Stimulated activated CD8-positive, alpha-beta memory T cell treated with anti-CD3 and anti-CD28 coated beads, Interleukin-12 subunit alpha, Interleukin-12 subunit beta, amount 100 ng/mL, for 24 hours (primary cell): ENCODE measurements around the gene GLIPR2.

Source experiments
- DNase-seq: peaks from one replicate; pipeline ENCODE4 v3.0.0-alpha.2; 2020; ENCODE audit errors: extremely low read depth

The GLIPR2 gene

DNA sequence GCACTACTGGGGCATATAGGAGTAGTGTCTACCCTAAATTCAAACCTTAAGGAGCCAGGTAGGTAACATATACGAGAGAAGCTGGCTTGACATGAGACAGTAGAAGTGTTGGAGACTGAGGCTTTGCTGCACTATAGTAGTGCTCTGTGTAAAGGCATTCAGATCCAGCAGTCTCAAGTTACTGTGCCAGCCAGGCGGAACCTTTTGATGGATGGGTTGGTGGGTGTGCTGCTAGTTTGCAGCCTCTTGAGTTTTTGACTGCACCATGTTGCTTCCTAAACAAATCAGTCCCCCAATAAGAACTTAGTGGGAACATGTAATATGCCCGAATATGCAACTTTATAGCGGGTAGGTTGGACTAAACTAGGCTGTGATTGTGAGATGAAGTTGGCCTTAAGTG lies 55.7 kb downstream of the GLIPR2 start:
- no peak for DNase-seq

DNA sequence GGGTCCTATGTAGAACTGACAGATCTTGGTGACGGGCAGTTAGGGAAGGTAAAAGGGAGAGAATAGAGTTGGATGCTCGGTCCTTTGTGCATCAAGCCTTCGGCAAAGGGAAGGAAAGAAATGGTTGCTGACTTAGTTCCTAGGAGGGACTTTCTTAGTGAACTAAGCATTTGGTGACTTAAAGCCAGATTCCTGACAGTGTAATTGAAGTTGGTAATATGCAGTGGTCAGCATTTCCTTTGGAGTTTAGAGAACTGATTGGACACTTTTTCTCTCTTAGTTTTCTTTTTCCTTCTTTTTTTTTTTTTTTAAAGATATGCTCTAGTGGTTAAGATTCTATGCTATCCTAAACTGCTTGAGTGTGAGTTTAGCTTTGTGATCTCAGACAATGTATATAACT lies 56.5 kb downstream of the GLIPR2 start:
- DNase-seq: no peak

DNA sequence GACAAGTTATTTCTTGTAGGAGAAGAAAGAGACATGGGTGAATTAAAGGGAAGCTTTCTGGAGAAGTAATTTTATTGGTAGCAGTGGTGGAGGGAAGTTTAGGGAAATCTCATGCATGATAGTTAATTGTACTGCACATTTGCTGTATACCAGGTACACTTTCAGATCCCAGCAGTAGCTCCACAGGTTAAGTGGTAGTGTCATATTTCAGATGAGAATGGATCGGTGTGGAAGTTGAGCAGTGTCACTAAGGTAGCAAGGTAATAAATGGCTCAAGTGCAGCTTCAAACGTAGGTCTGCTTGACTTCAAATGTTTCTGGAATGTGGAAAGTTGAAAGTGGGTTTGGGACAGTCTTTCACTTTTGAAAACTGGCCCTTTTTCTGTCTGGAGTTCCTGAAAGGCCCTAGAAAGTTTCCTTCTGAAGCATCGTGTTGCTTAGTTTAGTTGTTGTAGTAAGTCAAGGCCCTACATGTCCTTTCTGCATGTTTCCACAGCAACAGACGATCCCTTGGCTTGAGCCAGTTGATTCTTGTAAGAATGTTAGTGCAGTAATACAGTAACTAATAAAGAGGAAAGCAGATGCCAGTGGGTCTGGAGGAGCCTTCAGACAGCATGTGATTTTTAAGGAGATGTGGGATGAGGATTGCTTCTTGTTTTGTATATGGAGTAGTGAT lies 57.9 kb downstream of the GLIPR2 start:
- DNase-seq: no peak

DNA sequence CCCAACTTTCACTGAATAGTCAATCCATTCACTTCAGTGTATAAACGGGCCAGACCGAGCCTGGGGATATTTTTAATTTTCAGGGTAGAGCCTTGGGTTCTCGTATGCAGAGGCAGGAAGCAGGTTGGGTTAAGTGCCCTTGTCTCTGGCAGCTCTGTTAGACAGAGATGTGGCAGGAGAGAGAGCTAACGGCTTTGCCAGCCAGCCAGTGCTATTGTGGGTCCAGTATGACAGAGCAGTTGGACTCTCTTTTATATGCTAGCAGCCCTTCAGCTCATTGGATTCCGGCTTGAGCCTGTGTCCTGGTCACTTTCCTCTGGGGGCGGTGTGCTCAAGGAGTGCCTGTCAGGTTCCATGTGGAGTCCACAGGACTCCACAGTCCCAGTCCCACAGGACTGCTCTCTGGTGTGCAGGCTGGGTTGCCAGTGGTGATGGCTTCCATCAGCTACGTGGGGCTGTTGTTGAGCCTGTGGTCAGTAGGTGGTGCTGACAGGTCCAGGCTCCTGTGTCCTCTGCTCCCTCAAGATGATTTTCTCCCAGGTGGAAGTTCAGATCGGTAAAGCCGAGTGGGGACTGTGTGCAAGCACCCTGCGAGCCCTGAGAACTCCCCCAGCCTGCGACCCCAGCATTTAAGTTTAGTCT lies 68.5 kb downstream of the GLIPR2 start:
- no peak for DNase-seq

DNA sequence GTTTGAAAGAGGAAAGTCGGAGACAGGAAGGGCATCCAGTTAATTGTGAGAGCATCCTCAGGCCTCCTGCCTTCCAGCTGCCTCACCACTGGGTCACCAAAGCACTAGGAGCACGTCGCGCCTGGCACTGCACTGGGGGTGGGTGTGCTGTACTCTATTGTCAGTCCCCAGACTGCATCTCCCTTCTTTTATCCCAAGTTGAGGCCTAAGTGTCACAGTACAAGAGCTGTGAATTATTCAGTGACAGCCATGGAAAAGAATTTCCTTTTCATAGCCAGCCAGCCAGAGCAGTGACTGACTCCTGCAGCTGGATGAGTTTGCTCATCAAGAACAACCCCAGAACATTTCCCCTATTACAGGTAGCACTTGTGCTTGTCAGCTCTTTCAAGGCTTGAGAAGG lies 70.5 kb downstream of the GLIPR2 start:
- no peak for DNase-seq

DNA sequence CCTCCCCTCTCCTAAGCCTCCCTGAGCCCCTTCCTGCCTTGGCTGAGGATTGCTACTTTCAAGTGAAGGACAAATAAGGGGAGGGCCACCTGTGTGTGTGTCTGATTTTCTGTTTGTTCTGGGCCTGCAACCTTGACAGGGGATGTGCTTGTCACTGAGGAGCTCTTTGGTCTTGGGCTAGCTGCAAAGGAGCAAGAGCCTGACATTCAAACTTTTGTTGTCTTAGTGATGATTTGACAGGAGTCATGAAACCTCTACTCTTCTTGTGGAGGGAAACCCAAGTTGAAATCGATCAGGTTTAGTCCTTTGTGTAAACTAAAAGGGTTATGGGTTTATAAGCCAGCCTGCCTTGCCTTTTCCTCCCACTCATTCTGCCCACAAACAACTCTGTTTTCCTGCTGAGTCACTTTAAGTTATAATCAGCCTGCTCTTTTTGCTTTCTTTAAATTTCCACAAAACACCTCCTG lies 71.0 kb downstream of the GLIPR2 start:
- no peak for DNase-seq

DNA sequence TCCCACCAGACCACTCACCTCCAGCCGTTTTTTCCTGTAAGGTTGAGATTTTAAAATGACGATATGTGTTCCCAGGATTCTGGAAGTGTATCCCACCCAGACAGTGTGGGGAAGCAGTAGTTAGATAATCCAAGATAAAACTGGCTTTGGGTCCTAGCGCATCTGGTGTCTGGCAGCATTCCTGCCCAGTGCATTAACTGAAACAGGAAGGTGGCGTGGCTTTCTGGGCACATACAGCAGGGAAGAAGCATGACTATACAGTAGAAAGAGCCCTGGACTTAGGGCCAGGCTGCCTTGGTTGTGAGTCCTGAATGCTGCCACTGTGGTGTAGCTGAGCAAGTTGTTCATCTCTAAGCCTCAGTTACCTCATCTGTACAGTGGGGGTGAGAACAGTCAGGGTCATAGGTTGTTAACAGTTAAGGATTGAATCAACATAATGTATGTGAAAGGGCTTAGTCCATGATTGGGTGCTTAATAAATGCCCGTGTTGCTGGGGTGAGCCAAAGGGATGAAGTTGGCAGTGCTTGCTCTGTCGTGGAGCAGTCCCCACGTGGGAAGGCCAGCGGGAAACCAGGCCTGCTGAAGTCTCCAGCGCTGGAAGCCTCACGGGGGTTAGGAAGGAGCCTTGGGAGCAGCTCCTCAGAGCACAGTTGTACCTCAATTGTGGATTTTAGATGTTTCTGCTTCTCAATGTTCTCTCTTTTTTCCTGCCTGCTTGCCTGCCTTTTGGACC lies 72.2 kb downstream of the GLIPR2 start:
- DNase-seq: no peak

DNA sequence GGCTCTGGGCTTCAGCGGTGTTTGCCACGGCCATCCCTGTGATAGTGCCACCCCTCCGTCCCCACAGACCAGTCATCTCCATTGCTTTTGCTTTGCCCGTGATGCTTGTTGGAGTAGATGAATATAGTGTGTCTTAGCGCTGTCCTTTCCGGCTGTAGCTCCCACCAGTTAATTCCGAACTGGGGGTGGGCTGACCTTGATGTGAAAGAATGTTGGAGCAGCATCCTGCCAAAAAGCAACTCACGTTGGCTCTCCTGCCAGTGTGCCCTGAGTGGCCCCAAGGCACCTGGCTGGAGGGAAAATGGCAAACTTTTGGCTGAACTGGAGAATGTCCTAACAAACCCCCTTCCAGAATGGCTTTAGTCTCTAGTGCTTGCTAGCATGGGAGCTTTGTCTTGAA lies 74.2 kb downstream of the GLIPR2 start:
- DNase-seq: no peak

DNA sequence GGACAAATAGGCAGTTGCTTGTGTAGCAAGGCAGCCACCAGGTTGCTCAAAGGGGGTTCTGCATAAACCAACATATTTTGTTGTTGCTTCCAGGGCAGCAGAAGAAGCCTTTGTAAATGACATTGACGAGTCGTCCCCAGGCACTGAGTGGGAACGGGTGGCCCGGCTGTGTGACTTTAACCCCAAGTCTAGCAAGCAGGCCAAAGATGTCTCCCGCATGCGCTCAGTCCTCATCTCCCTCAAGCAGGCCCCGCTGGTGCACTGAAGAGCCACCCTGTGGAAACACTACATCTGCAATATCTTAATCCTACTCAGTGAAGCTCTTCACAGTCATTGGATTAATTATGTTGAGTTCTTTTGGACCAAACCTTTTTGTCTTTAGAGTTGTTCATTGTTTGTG lies 75.0 kb downstream of the GLIPR2 start:
- DNase-seq: no peak

DNA sequence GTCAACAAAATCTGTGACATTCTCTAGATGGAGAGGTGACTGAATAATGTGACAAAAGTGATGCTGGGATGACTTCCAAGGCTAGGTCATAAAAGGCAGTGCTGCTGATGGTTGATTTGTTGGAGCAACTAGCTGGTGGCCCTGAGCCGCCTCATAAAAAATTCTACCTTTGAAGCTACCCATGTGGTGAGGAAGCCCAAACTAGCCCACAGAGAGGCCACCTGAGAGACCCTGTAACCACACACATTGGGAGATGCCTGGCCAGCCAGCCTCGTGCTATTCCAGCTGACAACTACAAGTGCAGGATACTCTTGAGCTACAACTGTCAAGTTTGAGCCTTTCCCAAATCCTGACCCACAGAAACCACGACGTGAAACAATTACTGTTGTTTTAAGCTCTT lies 76.9 kb downstream of the GLIPR2 start:
- DNase-seq: no peak
